GM12865 (cell line): ENCODE measurements around the gene PDCD2L.

Source experiments
- DNase-seq: peaks from one replicate; pipeline ENCODE4 v3.0.0; 2010; ENCODE audit warnings: low read depth
- H3K4me3 ChIP-seq: 2 replicates; pipeline ENCODE4 v1.5.1; 2011; ENCODE audit warnings: mild to moderate bottlenecking, low read depth, low read length, control low read depth
- CTCF ChIP-seq: IDR thresholded peaks from 2 replicates; pipeline ENCODE4 v1.5.1; 2011; ENCODE audit warnings: low read length, control low read depth, low read depth, inconsistent platforms; ENCODE audit not compliant: insufficient read depth; ENCODE audit errors: missing control alignments

PDCD2L gene

GRCh38 chr19:34360354-34360909 is 43.8 kb upstream of the PDCD2L start:
- peak overlapping the region; percentile 76 for H3K4me3 ChIP-seq
- no peak for TF ChIP-seq CTCF
- DNase-seq: no peak

- no peak overlapping the region for H3K4me3 ChIP-seq
- TF ChIP-seq CTCF: no peak
- no peak for DNase-seq
Measured at GRCh38 chr19:34362679-34363069, 41.5 kb upstream of the PDCD2L start.

- no peak for TF ChIP-seq CTCF
- no peak for DNase-seq
- H3K4me3 ChIP-seq: no peak overlapping the region
Measured at GRCh38 chr19:34363094-34363493, 41.1 kb upstream of the PDCD2L start.

GRCh38 chr19:34363930-34364329 is 40.3 kb upstream of the PDCD2L start:
- no peak for DNase-seq
- TF ChIP-seq CTCF: no peak
- no peak overlapping the region for H3K4me3 ChIP-seq

GRCh38 chr19:34364462-34364829 is 39.8 kb upstream of the PDCD2L start:
- TF ChIP-seq CTCF: no peak
- DNase-seq: no peak
- H3K4me3 ChIP-seq: peak overlapping the region; percentile 84

GRCh38 chr19:34364830-34365462 is 39.3 kb upstream of the PDCD2L start, which contains the start of gene GPI:
TSS of gene GPI (plus strand) at chr19:34365196. CDS start at chr19:34365267, 71 bp downstream.
- DNase-seq: peak; percentile 77
- H3K4me3 ChIP-seq: peak within 1 kb of the TSS; percentile 84
- no peak for TF ChIP-seq CTCF
